ENCODE results near the gene TBL1Y. TPM values are rescaled to one million over a fixed set of nuclear protein-coding genes. Genes with fewer than 3 reads are reported as not detected.

The TBL1Y gene
- total and polyA plus RNA-seq, 2 of the 13 experiments (the other 11 are each of a cell fraction or from before 2014, with no cell fraction given), result 0.37 to 1.4 TPM

GRCh38 chrY:7094365-7094764, 183.9 kb downstream of the TBL1Y start:
- CTCF ChIA-PET (ENCODE audit: low intra/inter-chr PET ratio, low total read pairs), result no interaction called here
- no peaks in the 10 kb centered on the region for H3K9me3 ChIP-seq (ENCODE audit: low read length)
- no CpG with 5 or more reads among the region's 2 CpGs for WGBS (ENCODE audit: low lambda C conversion rate)
- no peak overlapping the region for H3K9ac ChIP-seq (ENCODE audit: insufficient read depth, low read depth, low read length)
- intact Hi-C loops (cut with micrococcal nuclease; ENCODE audit: unreplicated experiment), result no loop called here
- no peak overlapping the region for H2AFZ ChIP-seq (ENCODE audit: low read length)
- H3K4me3 ChIP-seq (replicated peaks in 1 of 3; ENCODE audit: insufficient read depth in 1 of 3, low read depth in 2 of 3, low read length in 3 of 3), result no peak overlapping the region
- H4K20me1 ChIP-seq (ENCODE audit: insufficient read depth, low read length), result no peaks in the 10 kb centered on the region
- in situ Hi-C loops (cut with HindIII; ENCODE audit: extremely low pct_ligation_motif_present, low pct_unique_long_range_greater_than_20kb), result no loop called here
- H3K79me2 ChIP-seq (ENCODE audit: insufficient read depth, low read length), result no peaks in the 10 kb centered on the region
- no peaks in the 10 kb centered on the region for H3K27me3 ChIP-seq (ENCODE audit: control insufficient read depth in 1 of 2, insufficient read depth in 2 of 2, low read length in 2 of 2)
- no peak for DNase-seq (ENCODE audit: low spot score)
- ATAC-seq, result no peak
- no TSS peak for BruUV-seq (replicated peaks)
- POLR2A ChIA-PET, result no interaction called here
- H3K27ac ChIP-seq (ENCODE audit: extremely low read length, insufficient read depth, low read length), result no peak overlapping the region
- H3K36me3 ChIP-seq (replicated peaks in 1 of 2; ENCODE audit: control insufficient read depth in 1 of 2, insufficient read depth in 2 of 2, low read length in 2 of 2), result no peaks in the 10 kb centered on the region
- H3K4me2 ChIP-seq (ENCODE audit: low read depth, low read length), result no peak overlapping the region
- TF ChIP-seq XBP1 (CRISPR knock-in tag; IDR thresholded peaks at IDR 0.05) (no peak), KDM4B (CRISPR knock-in tag; IDR thresholded peaks at IDR 0.05) (no peak), TEAD3 (CRISPR knock-in tag; optimal IDR thresholded peaks at IDR 0.05; ENCODE audit: borderline replicate concordance) (no peak), ZFP36 (IDR thresholded peaks at IDR 0.05; ENCODE audit: borderline replicate concordance, low read depth, low read length, partially characterized antibody) (no peak), PPARG (CRISPR knock-in tag; conservative IDR thresholded peaks at IDR 0.05) (no peak), SSRP1 (CRISPR knock-in tag; IDR thresholded peaks at IDR 0.05) (no peak), ZNF484 (CRISPR knock-in tag; IDR thresholded peaks at IDR 0.05; ENCODE audit: borderline replicate concordance, low read depth) (no peak), ZNF496 (CRISPR knock-in tag; IDR thresholded peaks at IDR 0.05; ENCODE audit: insufficient replicate concordance) (no peak), NFKBIZ (CRISPR knock-in tag; IDR thresholded peaks at IDR 0.05) (no peak), KMT2B (CRISPR knock-in tag; IDR thresholded peaks at IDR 0.05) (no peak), RARA (CRISPR knock-in tag; IDR thresholded peaks at IDR 0.05) (no peak), FOXC1 (CRISPR knock-in tag; IDR thresholded peaks at IDR 0.05; ENCODE audit: borderline replicate concordance) (no peak), RAD51 (IDR thresholded peaks at IDR 0.05; ENCODE audit: borderline replicate concordance) (no peak), ISL2 (CRISPR knock-in tag; IDR thresholded peaks at IDR 0.05) (no peak), ZBTB34 (CRISPR knock-in tag; IDR thresholded peaks at IDR 0.05) (no peak)
- TF ChIP-seq, protein P1, sequence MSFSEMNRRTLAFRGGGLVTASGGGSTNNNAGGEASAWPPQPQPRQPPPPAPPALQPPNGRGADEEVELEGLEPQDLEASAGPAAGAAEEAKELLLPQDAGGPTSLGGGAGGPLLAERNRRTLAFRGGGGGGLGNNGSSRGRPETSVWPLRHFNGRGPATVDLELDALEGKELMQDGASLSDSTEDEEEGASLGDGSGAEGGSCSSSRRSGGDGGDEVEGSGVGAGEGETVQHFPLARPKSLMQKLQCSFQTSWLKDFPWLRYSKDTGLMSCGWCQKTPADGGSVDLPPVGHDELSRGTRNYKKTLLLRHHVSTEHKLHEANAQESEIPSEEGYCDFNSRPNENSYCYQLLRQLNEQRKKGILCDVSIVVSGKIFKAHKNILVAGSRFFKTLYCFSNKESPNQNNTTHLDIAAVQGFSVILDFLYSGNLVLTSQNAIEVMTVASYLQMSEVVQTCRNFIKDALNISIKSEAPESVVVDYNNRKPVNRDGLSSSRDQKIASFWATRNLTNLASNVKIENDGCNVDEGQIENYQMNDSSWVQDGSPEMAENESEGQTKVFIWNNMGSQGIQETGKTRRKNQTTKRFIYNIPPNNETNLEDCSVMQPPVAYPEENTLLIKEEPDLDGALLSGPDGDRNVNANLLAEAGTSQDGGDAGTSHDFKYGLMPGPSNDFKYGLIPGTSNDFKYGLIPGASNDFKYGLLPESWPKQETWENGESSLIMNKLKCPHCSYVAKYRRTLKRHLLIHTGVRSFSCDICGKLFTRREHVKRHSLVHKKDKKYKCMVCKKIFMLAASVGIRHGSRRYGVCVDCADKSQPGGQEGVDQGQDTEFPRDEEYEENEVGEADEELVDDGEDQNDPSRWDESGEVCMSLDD (CRISPR knock-in tag; IDR thresholded peaks at IDR 0.05; ENCODE audit: borderline replicate concordance), result no peak
- no peaks in the 10 kb centered on the region for H3K4me1 ChIP-seq (ENCODE audit: insufficient read depth, low read length)
- FAIRE-seq, result no peak

Data from HepG2 (cell line).